ENCODE data around the gene RET.
A peak's percentile ranks its signal among the peaks of the same experiment; 100 is the strongest.
"Not testable (repeated sequence)": the region's sequence is repeated elsewhere in the genome, so short reads cannot be mapped to it uniquely, and the experiment has no call there.

The RET gene

DNA sequence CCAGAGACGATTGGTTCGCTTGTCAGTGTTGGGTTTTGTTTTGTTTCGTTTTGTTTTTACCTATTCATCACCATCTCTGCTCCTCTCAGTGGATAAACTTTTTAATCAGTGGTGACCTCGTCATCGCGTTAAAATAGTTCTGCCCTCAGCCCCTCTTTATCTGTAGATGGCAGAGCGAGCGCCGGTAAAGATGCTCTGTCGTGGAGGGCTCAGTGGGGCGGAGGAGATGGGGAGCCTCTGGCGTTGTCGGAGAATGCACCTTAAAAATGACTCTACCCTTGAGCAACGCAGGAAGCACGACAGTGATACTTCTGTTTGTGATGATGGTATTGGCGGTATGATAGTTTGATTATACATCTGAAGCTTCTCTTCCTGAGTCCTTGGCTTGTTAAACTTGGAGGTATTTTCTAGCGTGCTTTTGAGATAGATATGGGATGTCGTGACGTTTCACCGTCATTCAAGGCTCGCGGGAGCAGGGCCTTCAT lies 61.9 kb downstream of the RET start:
- Mint-ChIP-seq H3K27ac (peak overlapping the region; percentile 97), H3K4me3 (peak overlapping the region; percentile 91), H3K9me3 (no peaks in the 10 kb centered on the region), H3K4me1 (ENCODE audit: low read depth) (peaks cover 57% of the 10 kb centered on the region), H3K27me3 (no peaks in the 10 kb centered on the region), H3K36me3 (ENCODE audit: low read depth) (peaks cover 17% of the 10 kb centered on the region)
- no peak for DNase-seq

- Mint-ChIP-seq H3K4me1 (ENCODE audit: low read depth) (peaks cover 74% of the 10 kb centered on the region), H3K27ac (peak overlapping the region; percentile 71), H3K9me3 (no peaks in the 10 kb centered on the region), H3K4me3 (peak overlapping the region; percentile 29), H3K27me3 (no peaks in the 10 kb centered on the region), H3K36me3 (ENCODE audit: low read depth) (peaks cover 27% of the 10 kb centered on the region)
- DNase-seq = no peak
These were observed 64.6 kb downstream of the RET start for GRCh38 chr10:43141421-43141820.

DNA sequence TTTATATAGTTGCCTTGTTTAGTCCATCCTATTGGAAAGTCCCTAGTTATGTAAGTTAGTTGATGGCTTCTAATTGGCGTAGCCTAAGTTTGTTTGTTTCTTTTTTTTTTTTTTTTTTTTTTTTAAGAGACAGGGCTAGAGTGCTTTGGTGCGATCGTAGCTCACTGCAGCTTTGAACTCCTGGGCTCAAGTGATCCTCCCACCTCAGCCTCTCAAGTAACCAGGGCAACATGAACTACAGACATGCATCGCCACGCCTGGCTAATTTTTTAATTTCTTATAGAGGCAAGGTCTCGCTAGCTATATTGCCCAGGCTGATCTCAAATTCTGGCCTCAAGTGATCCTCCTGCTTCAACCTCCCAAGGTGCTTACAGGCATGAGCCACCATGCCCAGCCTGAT lies 68.4 kb downstream of the RET start:
- H3K4me1 Mint-ChIP-seq (ENCODE audit: low read depth) = peaks cover 77% of the 10 kb centered on the region
- peak overlapping the region; percentile 50 for H3K27ac Mint-ChIP-seq
- H3K27me3 Mint-ChIP-seq = no peaks in the 10 kb centered on the region
- H3K36me3 Mint-ChIP-seq (ENCODE audit: low read depth) = peaks cover 35% of the 10 kb centered on the region
- no peak overlapping the region for H3K4me3 Mint-ChIP-seq
- peaks cover 9% of the 10 kb centered on the region for H3K9me3 Mint-ChIP-seq
- no peak for DNase-seq

- not testable (repeated sequence) for H3K4me3 Mint-ChIP-seq, H3K27me3 Mint-ChIP-seq, DNase-seq, H3K9me3 Mint-ChIP-seq
- peaks cover 77% of the 10 kb centered on the region for H3K4me1 Mint-ChIP-seq (ENCODE audit: low read depth)
- peaks cover 34% of the 10 kb centered on the region for H3K36me3 Mint-ChIP-seq (ENCODE audit: low read depth)
- peak overlapping the region; percentile 11 for H3K27ac Mint-ChIP-seq
These were observed 69.1 kb downstream of the RET start for GRCh38 chr10:43145936-43146335.

- Mint-ChIP-seq H3K36me3 (ENCODE audit: low read depth) (peaks cover 38% of the 10 kb centered on the region), H3K27me3 (no peaks in the 10 kb centered on the region), H3K27ac (peak overlapping the region; percentile 55), H3K4me3 (no peak overlapping the region), H3K9me3 (peaks cover 9% of the 10 kb centered on the region), H3K4me1 (ENCODE audit: low read depth) (peaks cover 70% of the 10 kb centered on the region)
- no peak for DNase-seq
These were observed 74.5 kb downstream of the RET start for GRCh38 chr10:43151371-43151770.

- no peak overlapping the region for H3K27ac Mint-ChIP-seq
These were observed 77.0 kb downstream of the RET start for GRCh38 chr10:43153901-43154300.

GRCh38 chr10:43155221-43155620 lies 78.4 kb downstream of the RET start:
- no peak overlapping the region for H3K27ac Mint-ChIP-seq
- peaks cover 70% of the 10 kb centered on the region for H3K4me1 Mint-ChIP-seq (ENCODE audit: low read depth)
- H3K9me3 Mint-ChIP-seq = no peaks in the 10 kb centered on the region
- H3K36me3 Mint-ChIP-seq (ENCODE audit: low read depth) = peaks cover 45% of the 10 kb centered on the region
- no peak overlapping the region for H3K4me3 Mint-ChIP-seq
- no peak for DNase-seq
- H3K27me3 Mint-ChIP-seq = no peaks in the 10 kb centered on the region

More at GRCh38 chr10:43153901-43154300, 77.0 kb downstream of the RET start:
- H3K36me3 Mint-ChIP-seq (ENCODE audit: low read depth) = peaks cover 44% of the 10 kb centered on the region
- peaks cover 3% of the 10 kb centered on the region for H3K9me3 Mint-ChIP-seq
- H3K4me3 Mint-ChIP-seq = no peak overlapping the region
- no peaks in the 10 kb centered on the region for H3K27me3 Mint-ChIP-seq
- H3K4me1 Mint-ChIP-seq (ENCODE audit: low read depth) = peaks cover 67% of the 10 kb centered on the region
- DNase-seq = no peak

DNA sequence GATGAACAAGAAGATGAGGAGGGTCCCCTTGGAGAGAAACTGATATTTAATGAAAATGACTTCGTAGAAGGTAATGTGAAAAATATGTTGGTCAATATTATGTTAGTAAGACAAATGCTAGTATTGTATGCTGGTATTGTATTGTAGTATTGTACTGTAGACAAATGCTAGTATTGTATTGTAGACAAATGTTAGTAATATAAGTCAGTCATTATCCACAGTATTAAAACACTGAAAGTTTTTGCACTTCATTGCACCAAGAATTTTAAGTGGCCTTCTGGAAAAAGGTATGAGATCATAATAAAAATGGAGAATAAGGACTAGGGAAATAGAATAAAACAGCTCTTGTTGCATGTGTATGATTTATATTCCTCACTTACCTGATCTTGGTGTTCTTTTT lies 78.9 kb downstream of the RET start:
- Mint-ChIP-seq H3K36me3 (ENCODE audit: low read depth) (peaks cover 44% of the 10 kb centered on the region), H3K27ac (peak overlapping the region; percentile 7), H3K4me1 (ENCODE audit: low read depth) (peaks cover 69% of the 10 kb centered on the region), H3K4me3 (no peak overlapping the region), H3K27me3 (no peaks in the 10 kb centered on the region), H3K9me3 (no peaks in the 10 kb centered on the region)
- DNase-seq = no peak

DNA sequence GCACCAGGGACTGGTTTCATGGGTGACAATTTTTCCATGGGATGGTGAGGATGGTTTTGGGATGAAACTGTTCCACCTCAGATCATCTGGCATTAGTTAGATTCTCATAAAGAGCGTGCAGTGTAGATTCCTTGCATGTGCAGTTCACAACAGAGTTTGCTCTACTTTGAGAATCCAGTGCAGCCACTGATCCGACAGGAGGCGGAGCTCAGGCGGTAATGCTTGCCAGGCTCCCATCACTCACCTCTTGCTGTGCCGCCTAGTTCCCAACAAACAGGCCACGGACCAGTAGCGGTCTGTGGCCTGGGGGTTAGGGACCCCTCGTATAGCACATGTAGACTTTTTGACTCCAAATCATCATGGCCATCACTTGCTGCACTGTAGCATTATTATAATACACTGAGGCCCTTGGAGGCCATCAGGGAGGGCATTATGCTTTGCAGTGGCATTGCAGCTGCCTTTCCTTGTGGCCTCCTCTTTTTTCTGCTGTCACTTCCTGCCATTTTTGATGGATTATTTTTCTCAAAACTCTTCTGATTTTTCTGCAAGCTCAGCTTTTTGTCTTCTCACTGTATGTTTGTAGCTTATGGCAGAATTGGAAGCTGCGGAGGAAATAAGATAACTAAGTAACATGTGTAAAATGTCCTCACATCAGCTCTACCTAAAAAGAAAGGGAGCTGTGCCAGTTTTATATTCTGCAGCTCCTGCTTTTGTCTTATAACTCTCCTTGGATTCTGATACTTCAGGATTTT lies 79.9 kb downstream of the RET start:
- H3K4me1 Mint-ChIP-seq (ENCODE audit: low read depth) = peaks cover 69% of the 10 kb centered on the region
- H3K36me3 Mint-ChIP-seq (ENCODE audit: low read depth) = peaks cover 53% of the 10 kb centered on the region
- DNase-seq = no peak
- H3K4me3 Mint-ChIP-seq = no peak overlapping the region
- H3K27me3 Mint-ChIP-seq = no peaks in the 10 kb centered on the region
- no peak overlapping the region for H3K27ac Mint-ChIP-seq
- no peaks in the 10 kb centered on the region for H3K9me3 Mint-ChIP-seq

GRCh38 chr10:43158636-43159035 lies 81.8 kb downstream of the RET start:
- DNase-seq = no peak
- H3K36me3 Mint-ChIP-seq (ENCODE audit: low read depth) = peaks cover 72% of the 10 kb centered on the region
- H3K27ac Mint-ChIP-seq = no peak overlapping the region
- H3K27me3 Mint-ChIP-seq = no peaks in the 10 kb centered on the region
- no peak overlapping the region for H3K4me3 Mint-ChIP-seq
- H3K4me1 Mint-ChIP-seq (ENCODE audit: low read depth) = peaks cover 72% of the 10 kb centered on the region
- no peaks in the 10 kb centered on the region for H3K9me3 Mint-ChIP-seq

- H3K4me1 Mint-ChIP-seq (ENCODE audit: low read depth) = peaks cover 70% of the 10 kb centered on the region
- peak; percentile 38 for DNase-seq
- peak overlapping the region; percentile 97 for H3K27ac Mint-ChIP-seq
These were observed 83.4 kb downstream of the RET start for GRCh38 chr10:43160046-43160920.

DNA sequence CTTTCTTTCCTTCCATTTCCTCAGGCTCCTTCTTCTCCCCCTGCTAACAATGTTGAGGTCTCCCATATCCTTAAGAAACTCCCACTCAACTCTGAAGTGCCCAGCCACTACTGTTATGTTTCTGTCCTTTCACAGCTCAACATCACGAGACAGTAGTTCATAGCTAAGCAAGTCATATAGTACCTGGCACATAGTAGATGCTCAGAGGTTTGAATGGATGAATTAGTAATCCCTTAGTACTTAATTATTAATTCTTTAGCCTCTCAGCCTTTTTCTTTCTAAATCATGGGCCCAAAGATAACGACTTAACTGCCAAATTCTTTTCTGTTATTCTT lies 84.0 kb downstream of the RET start:
- H3K36me3 Mint-ChIP-seq (ENCODE audit: low read depth) = peaks cover 77% of the 10 kb centered on the region
- peak overlapping the region; percentile 43 for H3K4me3 Mint-ChIP-seq
- H3K27ac Mint-ChIP-seq = peak overlapping the region; percentile 97
- DNase-seq = no peak
- H3K4me1 Mint-ChIP-seq (ENCODE audit: low read depth) = peaks cover 66% of the 10 kb centered on the region
- H3K27me3 Mint-ChIP-seq = no peaks in the 10 kb centered on the region
- no peaks in the 10 kb centered on the region for H3K9me3 Mint-ChIP-seq

More at GRCh38 chr10:43160046-43160920, 83.4 kb downstream of the RET start:
- Mint-ChIP-seq H3K4me3 (peak overlapping the region; percentile 43), H3K27me3 (no peaks in the 10 kb centered on the region), H3K36me3 (ENCODE audit: low read depth) (peaks cover 81% of the 10 kb centered on the region), H3K9me3 (no peaks in the 10 kb centered on the region)

- no peak for DNase-seq
- Mint-ChIP-seq H3K27me3 (no peaks in the 10 kb centered on the region), H3K4me1 (ENCODE audit: low read depth) (peaks cover 63% of the 10 kb centered on the region), H3K36me3 (ENCODE audit: low read depth) (peaks cover 70% of the 10 kb centered on the region), H3K9me3 (no peaks in the 10 kb centered on the region), H3K4me3 (no peak overlapping the region), H3K27ac (peak overlapping the region; percentile 97)
These were observed 85.7 kb downstream of the RET start for GRCh38 chr10:43162604-43163003.

DNA sequence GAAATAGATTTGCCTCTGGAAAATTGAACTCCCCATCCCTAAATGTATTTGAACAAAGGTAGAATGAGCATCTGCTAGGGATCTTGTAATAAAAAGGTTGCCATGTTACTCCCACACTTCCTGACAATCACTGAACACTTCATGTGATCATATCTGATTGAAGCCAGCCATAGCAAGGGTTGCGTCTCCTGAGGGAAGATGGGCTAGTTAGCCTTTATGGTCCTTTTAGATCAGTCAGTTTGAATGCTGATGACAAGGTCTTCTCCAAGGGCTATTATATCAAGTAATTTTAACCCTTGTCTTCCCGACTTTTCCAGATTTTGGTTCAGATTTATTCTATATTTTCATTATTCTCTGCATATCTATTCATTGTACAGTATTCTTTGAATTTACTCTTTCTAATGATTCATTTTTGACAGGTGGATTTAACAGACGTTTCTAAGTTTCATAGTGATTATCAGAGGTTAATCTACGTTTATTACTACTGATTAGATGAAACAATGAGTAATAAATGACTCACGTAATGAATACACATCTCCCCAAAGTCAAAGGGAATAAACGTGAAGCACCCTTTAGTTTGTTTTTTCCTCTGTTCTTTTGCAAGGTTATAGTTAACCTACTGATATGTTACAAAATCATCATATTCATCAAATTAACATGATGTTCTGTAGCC lies 89.5 kb downstream of the RET start:
- H3K4me3 Mint-ChIP-seq = no peak overlapping the region
- no peak for DNase-seq
- peak overlapping the region; percentile 69 for H3K27ac Mint-ChIP-seq
- no peaks in the 10 kb centered on the region for H3K27me3 Mint-ChIP-seq
- peaks cover 74% of the 10 kb centered on the region for H3K36me3 Mint-ChIP-seq (ENCODE audit: low read depth)
- H3K4me1 Mint-ChIP-seq (ENCODE audit: low read depth) = peaks cover 45% of the 10 kb centered on the region
- no peaks in the 10 kb centered on the region for H3K9me3 Mint-ChIP-seq
